HCT116 (cell line): ENCODE results near the gene SCFD1. TPM values are rescaled to one million over a fixed set of nuclear protein-coding genes. Genes with fewer than 3 reads are reported as not detected.

ENCODE experiments used
- ATAC-seq: fragments of 200-7000 bp; cut with Tn5 transposase; 2 replicates; pipeline ENCODE4 v1.9.1; 2020; ENCODE audit warnings: mild to moderate bottlenecking, moderate library complexity
- BruUV-seq: library from RNA; stranded (reverse); fragments of 400-500 nt; replicated peaks from 2 replicates; lab custom pipeline; 2021; lab: Mats Ljungman, UMichigan
- CTCF ChIA-PET: fragments of 300-600 bp; sonication (Branson Sonifier 250); formaldehyde crosslinking; loops from one replicate; lab custom pipeline; 2021; ENCODE audit warnings: antibody characterized with exemption; lab: Charles Lee
- POLR2A ChIA-PET: fragments of 300-600, 350-600 bp; sonication (Branson Sonifier 250); formaldehyde crosslinking; loops from one replicate; lab custom pipeline; 2021; ENCODE audit warnings: antibody characterized with exemption; lab: Charles Lee
- RAD21 ChIA-PET, 2 experiments: fragments of 300-600 bp; sonication (Branson Sonifier 250); formaldehyde crosslinking; loops; one replicate each; lab custom pipeline; 2023; ENCODE audit warnings: low total read pairs in 2 of 2; ENCODE audit not compliant: uncharacterized antibody in 2 of 2, unreplicated experiment in 2 of 2, low non-redundant PET in 1 of 2; lab: Charles Lee
- DNase-seq: peaks from one replicate; pipeline ENCODE4 v3.0.0-alpha.2; 2010; ENCODE audit warnings: low read depth, low spot score
- H2AFZ ChIP-seq: fragments of 200-600 bp; shearing (Covaris generic), sonication (generic); 2 replicates; pipeline ENCODE4 v1.6.1; 2017; ENCODE audit warnings: low read depth, mixed run types, mixed read lengths, antibody characterized with exemption, low read length; ENCODE audit not compliant: poor library complexity, severe bottlenecking
- H3K27ac ChIP-seq: 2 replicates; pipeline ENCODE4 v1.5.1; 2012; ENCODE audit warnings: low read depth, low read length
- H3K27me3 ChIP-seq: fragments of 200-600 bp; sonication (generic); 2 replicates; pipeline ENCODE4 v1.6.1; 2016; ENCODE audit warnings: mixed run types, low read length, mixed read lengths; ENCODE audit not compliant: insufficient read depth
- H3K36me3 ChIP-seq, 2 experiments: fragments of 200-500 bp in 1 of 2; fragments of 200-600 bp in 1 of 2; sonication (Bioruptor generic) in 1 of 2; sonication (generic) in 1 of 2; 2 replicates each; pipeline versions ENCODE4 v1.5.1 to v1.6.1; 2014 to 2016; ENCODE audit warnings: low read length in 2 of 2, inconsistent platforms in 1 of 2, mixed read lengths in 1 of 2, mixed run types in 1 of 2; ENCODE audit not compliant: insufficient read depth in 2 of 2, control insufficient read depth in 1 of 2
- H3K4me1 ChIP-seq, 2 experiments: fragments of 200-600 bp in 1 of 2; sonication (generic) in 1 of 2; 2 replicates each; pipeline versions ENCODE4 v1.5.1 to v1.6.1; 2012 to 2017; ENCODE audit warnings: low read length in 2 of 2, inconsistent platforms in 1 of 2, mild to moderate bottlenecking in 1 of 2, mixed read lengths in 1 of 2, mixed run types in 1 of 2, moderate library complexity in 1 of 2; ENCODE audit not compliant: insufficient read depth in 2 of 2, control insufficient read depth in 1 of 2
- H3K4me2 ChIP-seq: fragments of 200-600 bp; sonication (generic); 2 replicates; pipeline ENCODE4 v1.6.1; 2017; ENCODE audit warnings: mixed run types, low read length, mixed read lengths
- H3K4me3 ChIP-seq, 2 experiments: fragments of 200-600 bp in 1 of 2; sonication (generic) in 1 of 2; replicated peaks in 1 of 2; 2 replicates each; pipeline ENCODE4 v1.5.1; 2011 to 2016; ENCODE audit warnings: low read length in 2 of 2, control low read depth in 1 of 2, low read depth in 1 of 2, mild to moderate bottlenecking in 1 of 2, mixed read lengths in 1 of 2, mixed run types in 1 of 2
- H3K79me2 ChIP-seq: fragments of 200-600 bp; sonication (generic); 2 replicates; pipeline ENCODE4 v1.6.1; 2017; ENCODE audit warnings: mild to moderate bottlenecking, mixed run types, low read length, moderate library complexity, mixed read lengths; ENCODE audit not compliant: insufficient read depth
- H3K9ac ChIP-seq: fragments of 200-600 bp; sonication (generic); 2 replicates; pipeline ENCODE4 v1.6.1; 2016; ENCODE audit warnings: low read length, mixed read lengths
- H3K9me2 ChIP-seq: fragments of 200-600 bp; sonication (generic), shearing (Covaris generic); 2 replicates; pipeline ENCODE4 v1.6.1; 2017; ENCODE audit warnings: mixed run types, mild to moderate bottlenecking, moderate library complexity; ENCODE audit not compliant: insufficient read depth
- H3K9me3 ChIP-seq, 2 experiments: fragments of 200-500 bp in 1 of 2; fragments of 200-600 bp in 1 of 2; sonication (Bioruptor generic) in 1 of 2; sonication (generic) in 1 of 2; 2 replicates each; pipeline ENCODE4 v1.6.1; 2014 to 2017; ENCODE audit warnings: low read length in 2 of 2, mixed read lengths in 2 of 2, inconsistent platforms in 1 of 2, low read depth in 1 of 2, mild to moderate bottlenecking in 1 of 2, mixed run types in 1 of 2, moderate library complexity in 1 of 2; ENCODE audit not compliant: control insufficient read depth in 1 of 2, insufficient read depth in 1 of 2
- H4K20me1 ChIP-seq: fragments of 200-600 bp; sonication (generic), shearing (Covaris generic); 2 replicates; pipeline ENCODE4 v1.6.1; 2017; ENCODE audit warnings: mixed run types, mild to moderate bottlenecking, moderate library complexity; ENCODE audit not compliant: insufficient read depth
- CBX3 ChIP-seq: IDR thresholded peaks from 2 replicates; pipeline ENCODE4 v1.6.1; 2012; ENCODE audit warnings: low read depth
- CEBPB ChIP-seq: IDR thresholded peaks from 2 replicates; pipeline ENCODE4 v1.6.1; 2012; ENCODE audit warnings: low read depth
- EGR1 ChIP-seq: IDR thresholded peaks from 2 replicates; pipeline ENCODE4 v1.6.1; 2012; ENCODE audit warnings: low read depth
- EZH2 ChIP-seq: fragments of 200-600 bp; sonication (generic); IDR thresholded peaks from 2 replicates; pipeline ENCODE4 v1.6.1; 2017; ENCODE audit warnings: antibody characterized with exemption, mixed run types
- EZH2phosphoT487 ChIP-seq: fragments of 200-600 bp; IDR thresholded peaks from 2 replicates; pipeline ENCODE4 v1.6.1; 2018; ENCODE audit warnings: antibody characterized with exemption, borderline replicate concordance
- FOSL1 ChIP-seq: IDR thresholded peaks from 2 replicates; pipeline ENCODE4 v1.6.1; 2012; ENCODE audit warnings: low read depth
- POLR2A ChIP-seq: IDR thresholded peaks from 2 replicates; pipeline ENCODE4 v1.7.0; 2011; ENCODE audit warnings: borderline replicate concordance; ENCODE audit not compliant: insufficient read depth, insufficient read length; ENCODE audit errors: extremely low read depth
- RAD21 ChIP-seq: IDR thresholded peaks from 2 replicates; pipeline ENCODE4 v1.6.1; 2012; ENCODE audit warnings: low read depth, mild to moderate bottlenecking
- SIN3A ChIP-seq: IDR thresholded peaks from 2 replicates; pipeline ENCODE4 v1.6.1; 2012; ENCODE audit warnings: low read depth
- SP1 ChIP-seq: IDR thresholded peaks from 2 replicates; pipeline ENCODE4 v1.6.1; 2012; ENCODE audit warnings: low read depth
- ZFX ChIP-seq: fragments of 450-650 bp; IDR thresholded peaks from 2 replicates; pipeline ENCODE4 v1.6.1; 2017
- ZNF274 ChIP-seq: fragments of 200-500 bp; sonication (Bioruptor generic); IDR thresholded peaks from 2 replicates; pipeline ENCODE4 v1.6.1; 2014; ENCODE audit warnings: mild to moderate bottlenecking, low read depth, low read length, inconsistent platforms
- intact Hi-C: fragments of 100-400 bp; cut with micrococcal nuclease; formaldehyde crosslinking; loops from 2 replicates; pipeline ENCODE4 v1.10.0; 2022
- total RNA-seq: library from RNA; stranded (reverse); gene quantifications from one replicate; pipeline ENCODE4 v1.2.1, GENCODE V29; 2021; ENCODE audit not compliant: unreplicated experiment
- TF ChIP-seq, protein P1 (sequence below), 3 experiments: fragments of 200-600 bp in 1 of 3; sonication (generic) in 1 of 3; IDR thresholded peaks in 2 of 3; conservative IDR thresholded peaks in 1 of 3; 2 replicates each; pipeline ENCODE4 v1.5.1; 2012 to 2017; ENCODE audit warnings: low read depth in 2 of 3, low read length in 2 of 3, antibody characterized with exemption in 1 of 3, borderline replicate concordance in 1 of 3, control low read depth in 1 of 3, mild to moderate bottlenecking in 1 of 3, mixed read lengths in 1 of 3, mixed run types in 1 of 3, moderate library complexity in 1 of 3; ENCODE audit not compliant: insufficient read depth in 1 of 3
- TF ChIP-seq, protein P2 (sequence below): IDR thresholded peaks from 2 replicates; pipeline ENCODE4 v1.6.1; 2011; ENCODE audit warnings: mild to moderate bottlenecking, low read length, moderate library complexity; ENCODE audit not compliant: insufficient replicate concordance; ENCODE audit errors: extremely low read depth
- TF ChIP-seq, protein P3 (sequence below): IDR thresholded peaks from 2 replicates; pipeline ENCODE4 v1.6.1; 2012; ENCODE audit warnings: low read depth
- TF ChIP-seq, protein P4 (sequence below): IDR thresholded peaks from 2 replicates; pipeline ENCODE4 v1.6.1; 2012
- TF ChIP-seq, protein P5 (sequence below): IDR thresholded peaks from 2 replicates; pipeline ENCODE4 v1.6.1; 2012

SCFD1 gene
- total RNA-seq, 1 experiment from 2014 or later: 71.1 TPM

DNA sequence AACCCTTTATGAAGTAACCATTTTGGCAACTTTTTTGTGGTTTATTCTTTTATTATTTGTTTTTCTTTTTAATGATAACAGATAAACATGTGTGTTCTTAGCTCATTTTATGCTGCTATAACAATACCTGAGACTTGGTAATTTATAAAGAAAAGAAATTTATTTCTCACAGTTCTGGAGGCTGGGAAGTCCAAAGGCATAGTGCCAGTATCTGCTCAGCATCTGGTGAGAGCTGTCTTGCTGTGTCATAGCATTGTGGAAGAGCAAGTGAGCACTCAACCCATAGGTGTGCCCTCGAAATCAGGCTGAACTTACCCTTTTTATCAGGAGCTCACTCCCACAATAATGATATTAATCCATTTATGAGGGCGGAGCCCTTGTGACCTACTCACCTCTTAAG is 8.0 kb upstream of the SCFD1 start:
- no peak overlapping the region for H3K9ac ChIP-seq
- no peak overlapping the region for H3K27ac ChIP-seq
- intact Hi-C loops: no loop called here
- TF ChIP-seq RAD21: no peak
- TF ChIP-seq, protein P1, sequence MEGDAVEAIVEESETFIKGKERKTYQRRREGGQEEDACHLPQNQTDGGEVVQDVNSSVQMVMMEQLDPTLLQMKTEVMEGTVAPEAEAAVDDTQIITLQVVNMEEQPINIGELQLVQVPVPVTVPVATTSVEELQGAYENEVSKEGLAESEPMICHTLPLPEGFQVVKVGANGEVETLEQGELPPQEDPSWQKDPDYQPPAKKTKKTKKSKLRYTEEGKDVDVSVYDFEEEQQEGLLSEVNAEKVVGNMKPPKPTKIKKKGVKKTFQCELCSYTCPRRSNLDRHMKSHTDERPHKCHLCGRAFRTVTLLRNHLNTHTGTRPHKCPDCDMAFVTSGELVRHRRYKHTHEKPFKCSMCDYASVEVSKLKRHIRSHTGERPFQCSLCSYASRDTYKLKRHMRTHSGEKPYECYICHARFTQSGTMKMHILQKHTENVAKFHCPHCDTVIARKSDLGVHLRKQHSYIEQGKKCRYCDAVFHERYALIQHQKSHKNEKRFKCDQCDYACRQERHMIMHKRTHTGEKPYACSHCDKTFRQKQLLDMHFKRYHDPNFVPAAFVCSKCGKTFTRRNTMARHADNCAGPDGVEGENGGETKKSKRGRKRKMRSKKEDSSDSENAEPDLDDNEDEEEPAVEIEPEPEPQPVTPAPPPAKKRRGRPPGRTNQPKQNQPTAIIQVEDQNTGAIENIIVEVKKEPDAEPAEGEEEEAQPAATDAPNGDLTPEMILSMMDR (IDR thresholded peaks at IDR 0.05 in 2 of 3, conservative IDR thresholded peaks at IDR 0.05 in 1 of 3; ENCODE audit: borderline replicate concordance in 1 of 3, insufficient read depth in 1 of 3, low read depth in 2 of 3, low read length in 2 of 3): no peak
- no peak for TF ChIP-seq EZH2phosphoT487
- TF ChIP-seq, protein P2, sequence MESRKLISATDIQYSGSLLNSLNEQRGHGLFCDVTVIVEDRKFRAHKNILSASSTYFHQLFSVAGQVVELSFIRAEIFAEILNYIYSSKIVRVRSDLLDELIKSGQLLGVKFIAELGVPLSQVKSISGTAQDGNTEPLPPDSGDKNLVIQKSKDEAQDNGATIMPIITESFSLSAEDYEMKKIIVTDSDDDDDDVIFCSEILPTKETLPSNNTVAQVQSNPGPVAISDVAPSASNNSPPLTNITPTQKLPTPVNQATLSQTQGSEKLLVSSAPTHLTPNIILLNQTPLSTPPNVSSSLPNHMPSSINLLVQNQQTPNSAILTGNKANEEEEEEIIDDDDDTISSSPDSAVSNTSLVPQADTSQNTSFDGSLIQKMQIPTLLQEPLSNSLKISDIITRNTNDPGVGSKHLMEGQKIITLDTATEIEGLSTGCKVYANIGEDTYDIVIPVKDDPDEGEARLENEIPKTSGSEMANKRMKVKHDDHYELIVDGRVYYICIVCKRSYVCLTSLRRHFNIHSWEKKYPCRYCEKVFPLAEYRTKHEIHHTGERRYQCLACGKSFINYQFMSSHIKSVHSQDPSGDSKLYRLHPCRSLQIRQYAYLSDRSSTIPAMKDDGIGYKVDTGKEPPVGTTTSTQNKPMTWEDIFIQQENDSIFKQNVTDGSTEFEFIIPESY: no peak
- TF ChIP-seq, protein P3, sequence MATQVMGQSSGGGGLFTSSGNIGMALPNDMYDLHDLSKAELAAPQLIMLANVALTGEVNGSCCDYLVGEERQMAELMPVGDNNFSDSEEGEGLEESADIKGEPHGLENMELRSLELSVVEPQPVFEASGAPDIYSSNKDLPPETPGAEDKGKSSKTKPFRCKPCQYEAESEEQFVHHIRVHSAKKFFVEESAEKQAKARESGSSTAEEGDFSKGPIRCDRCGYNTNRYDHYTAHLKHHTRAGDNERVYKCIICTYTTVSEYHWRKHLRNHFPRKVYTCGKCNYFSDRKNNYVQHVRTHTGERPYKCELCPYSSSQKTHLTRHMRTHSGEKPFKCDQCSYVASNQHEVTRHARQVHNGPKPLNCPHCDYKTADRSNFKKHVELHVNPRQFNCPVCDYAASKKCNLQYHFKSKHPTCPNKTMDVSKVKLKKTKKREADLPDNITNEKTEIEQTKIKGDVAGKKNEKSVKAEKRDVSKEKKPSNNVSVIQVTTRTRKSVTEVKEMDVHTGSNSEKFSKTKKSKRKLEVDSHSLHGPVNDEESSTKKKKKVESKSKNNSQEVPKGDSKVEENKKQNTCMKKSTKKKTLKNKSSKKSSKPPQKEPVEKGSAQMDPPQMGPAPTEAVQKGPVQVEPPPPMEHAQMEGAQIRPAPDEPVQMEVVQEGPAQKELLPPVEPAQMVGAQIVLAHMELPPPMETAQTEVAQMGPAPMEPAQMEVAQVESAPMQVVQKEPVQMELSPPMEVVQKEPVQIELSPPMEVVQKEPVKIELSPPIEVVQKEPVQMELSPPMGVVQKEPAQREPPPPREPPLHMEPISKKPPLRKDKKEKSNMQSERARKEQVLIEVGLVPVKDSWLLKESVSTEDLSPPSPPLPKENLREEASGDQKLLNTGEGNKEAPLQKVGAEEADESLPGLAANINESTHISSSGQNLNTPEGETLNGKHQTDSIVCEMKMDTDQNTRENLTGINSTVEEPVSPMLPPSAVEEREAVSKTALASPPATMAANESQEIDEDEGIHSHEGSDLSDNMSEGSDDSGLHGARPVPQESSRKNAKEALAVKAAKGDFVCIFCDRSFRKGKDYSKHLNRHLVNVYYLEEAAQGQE: no peak
- TF ChIP-seq, protein P4, sequence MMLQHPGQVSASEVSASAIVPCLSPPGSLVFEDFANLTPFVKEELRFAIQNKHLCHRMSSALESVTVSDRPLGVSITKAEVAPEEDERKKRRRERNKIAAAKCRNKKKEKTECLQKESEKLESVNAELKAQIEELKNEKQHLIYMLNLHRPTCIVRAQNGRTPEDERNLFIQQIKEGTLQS: no peak
- TF ChIP-seq ZFX: no peak
- TF ChIP-seq POLR2A: no peak
- TF ChIP-seq SP1: no peak
- no peak for TF ChIP-seq SIN3A
- no peak for TF ChIP-seq EZH2
- TF ChIP-seq CBX3: no peak
- TF ChIP-seq, protein P5, sequence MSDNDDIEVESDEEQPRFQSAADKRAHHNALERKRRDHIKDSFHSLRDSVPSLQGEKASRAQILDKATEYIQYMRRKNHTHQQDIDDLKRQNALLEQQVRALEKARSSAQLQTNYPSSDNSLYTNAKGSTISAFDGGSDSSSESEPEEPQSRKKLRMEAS: no peak
- no peak for TF ChIP-seq CEBPB
- no peak for TF ChIP-seq EGR1
- no peak for TF ChIP-seq ZNF274
- TF ChIP-seq FOSL1: no peak
- no peak for ATAC-seq
- H3K9me3 ChIP-seq: no peaks in the 10 kb centered on the region
- H2AFZ ChIP-seq: no peak overlapping the region
- no peaks in the 10 kb centered on the region for H3K9me2 ChIP-seq
- 0 out of 2 replicates have a peak, but pooled peaks cover 4% of the 10 kb centered on the region for H4K20me1 ChIP-seq
- no peak overlapping the region for H3K4me3 ChIP-seq
- POLR2A ChIA-PET: no interaction called here
- peaks cover 19 to 28% of the 10 kb centered on the region in 2 experiments for H3K36me3 ChIP-seq
- BruUV-seq: no TSS peak
- RAD21 ChIA-PET: no interaction called here
- H3K4me2 ChIP-seq: no peak overlapping the region
- H3K27me3 ChIP-seq: no peaks in the 10 kb centered on the region
- DNase-seq: no peak
- H3K4me1 ChIP-seq: peaks cover 4 to 5% of the 10 kb centered on the region in 2 experiments; a peak in 2 of 4 replicates
- CTCF ChIA-PET: no interaction called here
- H3K79me2 ChIP-seq: 0 out of 2 replicates have a peak, but pooled peaks cover 7% of the 10 kb centered on the region
